A549 (cell line): ENCODE data around the gene XRCC2. TPM values are rescaled to one million over a fixed set of nuclear protein-coding genes. Genes with fewer than 3 reads are reported as not detected.

Experiments used
- ATAC-seq, 2 experiments: fragments of 200-7000 bp in 1 of 2; fragments of >200 bp in 1 of 2; cut with Nextera tagmentation in 1 of 2; cut with Tn5 transposase in 1 of 2; 3 replicates each; pipeline versions ENCODE4 v1.8.0 to v1.9.1; 2018 to 2020; ENCODE audit warnings: mild to moderate bottlenecking in 1 of 2, moderate library complexity in 1 of 2
- CTCF ChIA-PET: fragments of 300-600 bp; sonication (Branson Sonifier 250); formaldehyde crosslinking; extraction: SDS; loops from one replicate; lab custom pipeline; 2021; ENCODE audit warnings: antibody characterized with exemption, inconsistent platforms; lab: Yijun Ruan, JAX
- POLR2A ChIA-PET: fragments of 350-600 bp; formaldehyde crosslinking; extraction: SDS; loops from one replicate; lab custom pipeline; 2021; ENCODE audit warnings: antibody characterized with exemption, inconsistent platforms; lab: Yijun Ruan, JAX
- DNase-seq, 2 experiments: peaks; one replicate each; pipeline versions ENCODE4 v3.0.0 to v3.0.0-alpha.2; 2011 to 2016; ENCODE audit warnings: low read depth in 1 of 2, low spot score in 1 of 2
- FAIRE-seq: peaks from 2 replicates; lab custom pipeline; 2011; peaks lifted over from hg19 to GRCh38; lab: Jason Lieb, UNC
- H3K27ac ChIP-seq, 2 experiments: fragments of >200 bp; sonication (Bioruptor Twin); formaldehyde crosslinking; 3 replicates each; pipeline ENCODE4 v1.5.1; 2016 to 2017
- H3K4me1 ChIP-seq: fragments of >200 bp; sonication (Bioruptor Twin); formaldehyde crosslinking; 3 replicates; pipeline ENCODE4 v1.6.1; 2016
- H3K4me2 ChIP-seq: fragments of >200 bp; sonication (Bioruptor Twin); formaldehyde crosslinking; 3 replicates; pipeline ENCODE4 v1.6.1; 2016
- H3K4me3 ChIP-seq: fragments of >200 bp; sonication (Bioruptor Twin); formaldehyde crosslinking; 3 replicates; pipeline ENCODE4 v1.5.1; 2016
- H3K9me3 ChIP-seq: fragments of >200 bp; sonication (Bioruptor Twin); formaldehyde crosslinking; 3 replicates; pipeline ENCODE4 v1.6.1; 2016
- BHLHE40 ChIP-seq: IDR thresholded peaks from 2 replicates; pipeline ENCODE4 v1.6.1; 2012; ENCODE audit warnings: low read depth, low read length, inconsistent platforms
- CBX8 ChIP-seq: fragments of 200-600 bp; sonication (generic); IDR thresholded peaks from 2 replicates; pipeline ENCODE4 v1.6.1; 2016
- CEBPB ChIP-seq, 2 experiments: fragments of >200 bp in 1 of 2; sonication (Bioruptor Twin) in 1 of 2; formaldehyde crosslinking in 1 of 2; IDR thresholded peaks; 2 replicates each; pipeline ENCODE4 v1.6.1; 2012 to 2016
- CHD4 ChIP-seq: fragments of 200-600 bp; sonication (generic); IDR thresholded peaks from 2 replicates; pipeline ENCODE4 v1.6.1; 2016; ENCODE audit warnings: antibody characterized with exemption, mild to moderate bottlenecking, borderline replicate concordance
- EHF ChIP-seq: fragments of 250-450 bp; sonication (Bioruptor Pico); IDR thresholded peaks from 2 replicates; pipeline ENCODE4 v1.5.0; 2020; ENCODE audit warnings: mild to moderate bottlenecking
- EHMT2 ChIP-seq: fragments of 200-600 bp; sonication (generic); IDR thresholded peaks from 2 replicates; pipeline ENCODE4 v1.6.1; 2016; ENCODE audit warnings: antibody characterized with exemption, low read depth, mild to moderate bottlenecking, moderate library complexity
- ESRRA ChIP-seq: fragments of 150-350 bp; IDR thresholded peaks from 2 replicates; pipeline ENCODE4 v1.6.1; 2014; ENCODE audit warnings: mild to moderate bottlenecking, low read length, borderline replicate concordance
- FOSB ChIP-seq: fragments of 250-450 bp; sonication (Bioruptor Pico); IDR thresholded peaks from 2 replicates; pipeline ENCODE4 v1.5.0; 2020; ENCODE audit warnings: mild to moderate bottlenecking, moderate library complexity
- FOXS1 ChIP-seq: fragments of 250-450 bp; sonication (Bioruptor Pico); IDR thresholded peaks from 2 replicates; pipeline ENCODE4 v1.5.0; 2020; ENCODE audit warnings: mild to moderate bottlenecking, moderate library complexity
- HDAC2 ChIP-seq: fragments of 200-600 bp; sonication (generic); IDR thresholded peaks from 2 replicates; pipeline ENCODE4 v1.6.1; 2016
- HOXA7 ChIP-seq: fragments of 250-450 bp; sonication (Bioruptor Pico); IDR thresholded peaks from 2 replicates; pipeline ENCODE4 v1.5.0; 2020; ENCODE audit warnings: mild to moderate bottlenecking, moderate library complexity
- HOXB5 ChIP-seq: fragments of 250-450 bp; sonication (Bioruptor Pico); IDR thresholded peaks from 2 replicates; pipeline ENCODE4 v1.5.0; 2020; ENCODE audit warnings: mild to moderate bottlenecking, moderate library complexity
- JUNB ChIP-seq: fragments of >200 bp; sonication (Bioruptor Twin); formaldehyde crosslinking; IDR thresholded peaks from 2 replicates; pipeline ENCODE4 v1.6.1; 2016
- MAFK ChIP-seq: fragments of 450-650 bp; IDR thresholded peaks from 2 replicates; pipeline ENCODE4 v1.6.1; 2014; ENCODE audit not compliant: partially characterized antibody
- NPAS2 ChIP-seq: fragments of 250-450 bp; sonication (Bioruptor Pico); IDR thresholded peaks from 2 replicates; pipeline ENCODE4 v1.8.0; 2022; ENCODE audit warnings: mild to moderate bottlenecking, moderate library complexity, borderline replicate concordance
- NR3C1 ChIP-seq: fragments of >200 bp; sonication (Bioruptor Twin); formaldehyde crosslinking; IDR thresholded peaks from 3 replicates; pipeline ENCODE4 v1.6.1; 2017
- POLR2A ChIP-seq: IDR thresholded peaks from 2 replicates; pipeline ENCODE4 v1.6.1; 2012; ENCODE audit warnings: mild to moderate bottlenecking, low read length
- POLR2AphosphoS2 ChIP-seq: conservative IDR thresholded peaks from 2 replicates; pipeline ENCODE4 v1.6.1; 2012; ENCODE audit warnings: low read length, improper control_type of control experiment, inconsistent platforms
- RCOR1 ChIP-seq: fragments of 150-350 bp; IDR thresholded peaks from 2 replicates; pipeline ENCODE4 v1.6.1; 2014; ENCODE audit warnings: antibody characterized with exemption, low read length, low read depth
- RNF2 ChIP-seq: fragments of 200-600 bp; sonication (generic); IDR thresholded peaks from 2 replicates; pipeline ENCODE4 v1.6.1; 2016; ENCODE audit warnings: low read depth, mild to moderate bottlenecking, antibody characterized with exemption, moderate library complexity, borderline replicate concordance
- SMC3 ChIP-seq: fragments of >200 bp; sonication (Bioruptor Twin); formaldehyde crosslinking; IDR thresholded peaks from 3 replicates; pipeline ENCODE4 v1.6.1; 2018; ENCODE audit warnings: inconsistent platforms
- SREBF2 ChIP-seq: fragments of 450-650 bp; IDR thresholded peaks from 2 replicates; pipeline ENCODE4 v1.6.1; 2014; ENCODE audit warnings: mild to moderate bottlenecking, moderate library complexity
- ZC3H11A ChIP-seq: fragments of 450-650 bp; IDR thresholded peaks from 2 replicates; pipeline ENCODE4 v1.6.1; 2014; ENCODE audit warnings: antibody characterized with exemption, mild to moderate bottlenecking
- ZFP36 ChIP-seq: fragments of 450-650 bp; IDR thresholded peaks from 2 replicates; pipeline ENCODE4 v1.6.1; 2014; ENCODE audit warnings: borderline replicate concordance; ENCODE audit not compliant: partially characterized antibody
- WGBS: methylation state at CpG from one replicate; pipeline ENCODE4 v1.1.6; 2017; ENCODE audit errors: missing lambda C conversion rate; 5-methylcytosine and 5-hydroxymethylcytosine counted together
- polyA plus RNA-seq, 4 experiments: library from polyadenylated mRNA; depleted of rRNA in 3 of 4; stranded (reverse); fragments of >200 nt; fragmentation: RNase III in 1 of 4; extraction: RNeasy Plus Mini Kit Qiagen cat#74134 plus additional on column Dnase treatment in 1 of 4; gene quantifications; 2 replicates in 3 of 4; 3 replicates in 1 of 4; pipeline ENCODE4 v1.2.3, GENCODE V29; 2011 to 2017
- TF ChIP-seq, protein P1 (sequence below): fragments of 450-650 bp; IDR thresholded peaks from 2 replicates; pipeline ENCODE4 v1.6.1; 2014; ENCODE audit warnings: antibody characterized with exemption
- TF ChIP-seq, protein P2 (sequence below): IDR thresholded peaks from 2 replicates; pipeline ENCODE4 v1.6.1; 2012; ENCODE audit warnings: low read depth, borderline replicate concordance
- TF ChIP-seq, protein P3 (sequence below): fragments of 150-350 bp; IDR thresholded peaks from 2 replicates; pipeline ENCODE4 v1.6.1; 2014; ENCODE audit warnings: low read depth, mild to moderate bottlenecking, low read length
- TF ChIP-seq, protein P4 (sequence below): fragments of 200-600 bp; sonication (generic); IDR thresholded peaks from 2 replicates; pipeline ENCODE4 v1.6.1; 2016; ENCODE audit warnings: antibody characterized with exemption, mild to moderate bottlenecking, moderate library complexity

The XRCC2 gene
- polyA plus RNA-seq, 2 of the 4 experiments (the other 2 are of a cell fraction) = 12.3 to 13.1 TPM

DNA sequence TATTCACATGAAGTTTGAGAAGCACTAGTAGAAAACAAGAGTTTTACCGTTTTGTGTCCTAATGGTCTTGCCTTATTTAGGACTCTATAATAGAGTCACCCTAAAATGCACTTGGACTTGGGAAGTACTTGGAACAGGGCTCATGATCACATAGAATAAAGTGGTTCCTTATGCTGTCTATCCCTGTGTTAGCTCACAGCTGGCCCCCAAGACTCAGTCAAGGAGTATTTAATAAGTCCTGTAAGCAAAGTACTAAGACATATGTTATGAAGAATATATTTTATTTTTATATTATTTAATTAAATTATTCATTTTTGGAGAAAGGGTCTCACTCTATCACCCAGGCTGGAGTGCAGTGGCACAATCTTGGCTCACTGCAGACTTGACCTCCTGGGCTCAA is 54.5 kb downstream of the XRCC2 start (continued):
- TF ChIP-seq, protein P1, sequence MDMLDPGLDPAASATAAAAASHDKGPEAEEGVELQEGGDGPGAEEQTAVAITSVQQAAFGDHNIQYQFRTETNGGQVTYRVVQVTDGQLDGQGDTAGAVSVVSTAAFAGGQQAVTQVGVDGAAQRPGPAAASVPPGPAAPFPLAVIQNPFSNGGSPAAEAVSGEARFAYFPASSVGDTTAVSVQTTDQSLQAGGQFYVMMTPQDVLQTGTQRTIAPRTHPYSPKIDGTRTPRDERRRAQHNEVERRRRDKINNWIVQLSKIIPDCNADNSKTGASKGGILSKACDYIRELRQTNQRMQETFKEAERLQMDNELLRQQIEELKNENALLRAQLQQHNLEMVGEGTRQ = no peak
- TF ChIP-seq POLR2AphosphoS2 (no peak), ESRRA (no peak), HOXA7 (CRISPR knock-in tag) (no peak), CEBPB (IDR thresholded peaks at IDR 0.05) (no peak)

DNA sequence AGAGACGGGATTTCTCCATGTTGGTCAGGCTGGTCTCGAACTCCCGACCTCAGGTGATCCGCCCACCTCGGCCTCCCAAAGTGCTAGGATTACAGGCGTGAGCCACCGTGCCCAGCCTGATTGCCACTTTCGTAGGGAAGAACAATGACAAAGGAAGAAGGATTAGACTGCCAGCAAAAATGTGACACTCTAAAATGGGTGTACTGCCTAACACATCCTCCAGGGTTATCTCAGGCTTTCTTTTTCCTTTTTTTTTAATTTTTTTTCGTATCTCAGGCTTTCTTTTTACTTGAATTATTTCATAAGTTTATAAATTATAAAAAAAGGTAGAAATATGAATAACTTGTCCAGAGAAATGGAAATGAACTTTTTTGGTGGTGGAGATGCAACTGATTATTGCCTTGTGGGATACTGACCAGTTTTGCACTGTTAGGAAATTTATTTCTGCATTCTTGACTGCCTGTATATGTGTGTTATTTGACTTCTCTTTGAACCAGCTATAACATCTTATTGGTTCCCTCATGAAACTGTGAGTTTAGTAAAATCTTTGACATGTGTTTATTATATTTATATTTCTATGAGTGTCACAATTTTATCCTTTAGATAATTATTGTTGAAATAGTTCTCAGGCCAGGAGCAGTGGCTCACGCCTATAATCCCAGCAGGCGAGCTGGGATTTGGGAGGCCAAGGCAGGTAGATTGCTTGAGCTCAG is 56.8 kb downstream of the XRCC2 start:
- CTCF ChIA-PET = no interaction called here
- no peak for FAIRE-seq

DNA sequence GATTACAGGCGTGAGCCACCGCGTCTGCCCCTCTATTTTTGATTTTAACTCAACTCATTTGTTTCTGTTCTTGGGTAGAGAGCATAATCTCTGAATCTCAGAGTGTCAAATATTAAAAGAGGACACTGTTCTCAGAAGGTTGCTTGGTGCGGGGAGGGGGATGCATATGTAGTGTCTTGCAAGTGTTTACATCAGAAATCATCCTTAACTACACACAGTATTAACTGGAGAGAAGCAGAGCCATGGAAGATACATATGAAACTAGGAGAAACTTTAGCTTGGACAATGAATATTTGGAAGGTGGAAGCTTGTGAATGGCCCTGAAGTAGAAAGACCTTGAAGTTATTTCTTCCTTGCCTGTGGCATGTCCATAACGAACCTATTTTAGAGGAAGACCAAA is 57.5 kb downstream of the XRCC2 start:
- TF ChIP-seq, protein P2, sequence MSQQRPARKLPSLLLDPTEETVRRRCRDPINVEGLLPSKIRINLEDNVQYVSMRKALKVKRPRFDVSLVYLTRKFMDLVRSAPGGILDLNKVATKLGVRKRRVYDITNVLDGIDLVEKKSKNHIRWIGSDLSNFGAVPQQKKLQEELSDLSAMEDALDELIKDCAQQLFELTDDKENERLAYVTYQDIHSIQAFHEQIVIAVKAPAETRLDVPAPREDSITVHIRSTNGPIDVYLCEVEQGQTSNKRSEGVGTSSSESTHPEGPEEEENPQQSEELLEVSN = no peak
- no peak for TF ChIP-seq CEBPB (IDR thresholded peaks at IDR 0.05)
- 81% methylated on average over 5 of the region's 5 CpGs for WGBS
- FAIRE-seq (no peak), DNase-seq (no peak), ATAC-seq (no peak)
- no peaks in the 10 kb centered on the region for H3K9me3 ChIP-seq
- H3K4me2 ChIP-seq = no peak overlapping the region
- no peak overlapping the region for H3K27ac ChIP-seq
- H3K4me3 ChIP-seq = no peak overlapping the region
- ChIA-PET POLR2A (no interaction called here), CTCF (interaction anchor here (0.6 kb wide), 1 partner anchor 634 kb away, joined by 3 read pairs; no protein-coding TSS in a partner anchor)
- H3K4me1 ChIP-seq = no peaks in the 10 kb centered on the region

More for the DNA sequence above, 56.8 kb downstream of the XRCC2 start:
- WGBS = 88% methylated on average over 11 of the region's 11 CpGs
- Histone ChIP-seq H3K9me3 (no peaks in the 10 kb centered on the region), H3K4me3 (no peak overlapping the region), H3K4me1 (no peaks in the 10 kb centered on the region), H3K27ac (no peak overlapping the region), H3K4me2 (no peak overlapping the region)
- ATAC-seq (no peak), DNase-seq (no peak)
- TF ChIP-seq, protein P2 = no peak
- TF ChIP-seq EHF (no peak), SREBF2 (no peak), MAFK (no peak), POLR2A (no peak), FOXS1 (CRISPR knock-in tag) (no peak), RNF2 (no peak), CEBPB (IDR thresholded peaks at IDR 0.05) (no peak), HOXA7 (CRISPR knock-in tag) (no peak), CBX8 (no peak), NR3C1 (no peak), ZC3H11A (no peak), ESRRA (no peak), JUNB (no peak), FOSB (CRISPR knock-in tag) (no peak)
- TF ChIP-seq, protein P3, sequence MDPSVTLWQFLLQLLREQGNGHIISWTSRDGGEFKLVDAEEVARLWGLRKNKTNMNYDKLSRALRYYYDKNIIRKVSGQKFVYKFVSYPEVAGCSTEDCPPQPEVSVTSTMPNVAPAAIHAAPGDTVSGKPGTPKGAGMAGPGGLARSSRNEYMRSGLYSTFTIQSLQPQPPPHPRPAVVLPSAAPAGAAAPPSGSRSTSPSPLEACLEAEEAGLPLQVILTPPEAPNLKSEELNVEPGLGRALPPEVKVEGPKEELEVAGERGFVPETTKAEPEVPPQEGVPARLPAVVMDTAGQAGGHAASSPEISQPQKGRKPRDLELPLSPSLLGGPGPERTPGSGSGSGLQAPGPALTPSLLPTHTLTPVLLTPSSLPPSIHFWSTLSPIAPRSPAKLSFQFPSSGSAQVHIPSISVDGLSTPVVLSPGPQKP = no peak
- POLR2A ChIA-PET = no interaction called here

DNA sequence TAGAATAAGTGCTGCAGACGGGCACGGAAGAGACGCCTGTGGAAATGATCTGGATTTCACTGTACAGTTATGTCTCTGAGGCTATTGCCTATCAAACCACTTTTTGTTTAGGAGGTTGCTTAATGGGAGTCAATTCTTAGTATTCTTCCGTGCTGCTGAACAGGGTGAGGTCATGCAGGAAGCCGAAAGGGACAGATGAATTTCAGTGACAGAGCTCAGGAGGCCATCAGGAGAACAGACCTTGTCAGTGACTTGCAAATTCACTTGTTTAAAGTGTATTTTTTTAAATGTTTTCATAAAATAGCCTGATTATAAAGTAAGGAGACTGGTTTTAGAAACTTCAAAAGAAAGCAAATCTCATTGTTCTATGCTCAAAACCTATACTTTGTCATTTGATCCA is 58.9 kb downstream of the XRCC2 start:
- H3K4me3 ChIP-seq = no peak overlapping the region
- DNase-seq (no peak), FAIRE-seq (no peak), ATAC-seq (no peak)
- H3K27ac ChIP-seq = no peak overlapping the region
- WGBS = 79% methylated on average over 5 of the region's 5 CpGs
- H3K4me1 ChIP-seq = no peaks in the 10 kb centered on the region
- H3K4me2 ChIP-seq = no peak overlapping the region
- ChIA-PET POLR2A (no interaction called here), CTCF (no interaction called here)
- no peaks in the 10 kb centered on the region for H3K9me3 ChIP-seq
- TF ChIP-seq ZC3H11A (no peak), CHD4 (no peak), ZFP36 (no peak), MAFK (no peak), HDAC2 (no peak), HOXB5 (CRISPR knock-in tag) (no peak), EHMT2 (no peak), NPAS2 (CRISPR knock-in tag) (no peak), NR3C1 (no peak), SMC3 (no peak), RCOR1 (no peak), BHLHE40 (no peak)
- TF ChIP-seq, protein P4, sequence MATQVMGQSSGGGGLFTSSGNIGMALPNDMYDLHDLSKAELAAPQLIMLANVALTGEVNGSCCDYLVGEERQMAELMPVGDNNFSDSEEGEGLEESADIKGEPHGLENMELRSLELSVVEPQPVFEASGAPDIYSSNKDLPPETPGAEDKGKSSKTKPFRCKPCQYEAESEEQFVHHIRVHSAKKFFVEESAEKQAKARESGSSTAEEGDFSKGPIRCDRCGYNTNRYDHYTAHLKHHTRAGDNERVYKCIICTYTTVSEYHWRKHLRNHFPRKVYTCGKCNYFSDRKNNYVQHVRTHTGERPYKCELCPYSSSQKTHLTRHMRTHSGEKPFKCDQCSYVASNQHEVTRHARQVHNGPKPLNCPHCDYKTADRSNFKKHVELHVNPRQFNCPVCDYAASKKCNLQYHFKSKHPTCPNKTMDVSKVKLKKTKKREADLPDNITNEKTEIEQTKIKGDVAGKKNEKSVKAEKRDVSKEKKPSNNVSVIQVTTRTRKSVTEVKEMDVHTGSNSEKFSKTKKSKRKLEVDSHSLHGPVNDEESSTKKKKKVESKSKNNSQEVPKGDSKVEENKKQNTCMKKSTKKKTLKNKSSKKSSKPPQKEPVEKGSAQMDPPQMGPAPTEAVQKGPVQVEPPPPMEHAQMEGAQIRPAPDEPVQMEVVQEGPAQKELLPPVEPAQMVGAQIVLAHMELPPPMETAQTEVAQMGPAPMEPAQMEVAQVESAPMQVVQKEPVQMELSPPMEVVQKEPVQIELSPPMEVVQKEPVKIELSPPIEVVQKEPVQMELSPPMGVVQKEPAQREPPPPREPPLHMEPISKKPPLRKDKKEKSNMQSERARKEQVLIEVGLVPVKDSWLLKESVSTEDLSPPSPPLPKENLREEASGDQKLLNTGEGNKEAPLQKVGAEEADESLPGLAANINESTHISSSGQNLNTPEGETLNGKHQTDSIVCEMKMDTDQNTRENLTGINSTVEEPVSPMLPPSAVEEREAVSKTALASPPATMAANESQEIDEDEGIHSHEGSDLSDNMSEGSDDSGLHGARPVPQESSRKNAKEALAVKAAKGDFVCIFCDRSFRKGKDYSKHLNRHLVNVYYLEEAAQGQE = no peak
